BJ (cell line): Measurements from ENCODE around the gene CDKN2AIPNL. TPM values are rescaled to one million over a fixed set of nuclear protein-coding genes. Genes with fewer than 3 reads are reported as not detected.

Experiments used
- CTCF ChIA-PET: fragments of 350-600 bp; formaldehyde crosslinking; extraction: SDS; loops from one replicate; lab custom pipeline; 2021; ENCODE audit warnings: antibody characterized with exemption, inconsistent platforms; lab: Yijun Ruan, JAX
- POLR2A ChIA-PET: fragments of 300-600 bp; sonication (Branson Sonifier 250); formaldehyde crosslinking; extraction: SDS; loops from one replicate; lab custom pipeline; 2021; ENCODE audit warnings: antibody characterized with exemption; lab: Charles Lee
- DNase-seq: peaks from one replicate; pipeline ENCODE4 v3.0.0-alpha.2; 2011; ENCODE audit warnings: low read depth
- H3K27me3 ChIP-seq: 2 replicates; pipeline ENCODE4 v1.6.0; 2011; ENCODE audit warnings: low read length; ENCODE audit not compliant: control insufficient read depth, insufficient read depth
- H3K36me3 ChIP-seq: 2 replicates; pipeline ENCODE4 v1.5.1; 2011; ENCODE audit warnings: low read length; ENCODE audit not compliant: control insufficient read depth, insufficient read depth
- H3K4me3 ChIP-seq: 2 replicates; pipeline ENCODE4 v1.5.1; 2011; ENCODE audit warnings: low read depth, mild to moderate bottlenecking, control low read depth, low read length
- polyA plus RNA-seq: library from polyadenylated mRNA; depleted of rRNA; stranded (reverse); fragments of >200 nt; gene quantifications from 2 replicates; pipeline ENCODE4 v1.2.3, GENCODE V29; 2011
- TF ChIP-seq, protein P1 (sequence below): IDR thresholded peaks from 2 replicates; pipeline ENCODE4 v1.5.1; 2011; ENCODE audit warnings: low read depth, mild to moderate bottlenecking, control low read depth, inconsistent platforms, low read length, moderate library complexity; ENCODE audit not compliant: insufficient read depth

CDKN2AIPNL gene
- polyA plus RNA-seq, 1 experiment, result 10.5 TPM

DNA sequence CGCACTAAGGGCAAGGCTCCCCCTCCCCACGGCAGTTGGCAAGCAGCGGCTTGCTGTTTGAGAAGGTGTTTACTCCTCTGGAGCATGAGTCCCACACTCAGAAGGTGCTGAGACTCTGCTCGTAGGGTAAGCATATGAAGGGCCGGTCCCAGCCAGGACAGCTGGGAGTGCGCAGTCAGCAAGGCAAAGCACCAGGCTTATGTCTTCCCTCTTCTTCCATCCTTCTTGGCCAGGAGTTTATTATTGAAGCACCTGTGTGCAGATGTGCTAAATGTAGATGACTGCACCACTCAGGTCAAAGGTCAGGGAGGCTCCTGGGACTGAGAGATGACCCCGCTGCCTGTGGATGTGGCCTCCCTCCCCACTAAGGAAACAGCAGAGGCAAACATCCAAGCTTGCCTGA lies 27.0 kb upstream of the CDKN2AIPNL start:
- TF ChIP-seq, protein P1, sequence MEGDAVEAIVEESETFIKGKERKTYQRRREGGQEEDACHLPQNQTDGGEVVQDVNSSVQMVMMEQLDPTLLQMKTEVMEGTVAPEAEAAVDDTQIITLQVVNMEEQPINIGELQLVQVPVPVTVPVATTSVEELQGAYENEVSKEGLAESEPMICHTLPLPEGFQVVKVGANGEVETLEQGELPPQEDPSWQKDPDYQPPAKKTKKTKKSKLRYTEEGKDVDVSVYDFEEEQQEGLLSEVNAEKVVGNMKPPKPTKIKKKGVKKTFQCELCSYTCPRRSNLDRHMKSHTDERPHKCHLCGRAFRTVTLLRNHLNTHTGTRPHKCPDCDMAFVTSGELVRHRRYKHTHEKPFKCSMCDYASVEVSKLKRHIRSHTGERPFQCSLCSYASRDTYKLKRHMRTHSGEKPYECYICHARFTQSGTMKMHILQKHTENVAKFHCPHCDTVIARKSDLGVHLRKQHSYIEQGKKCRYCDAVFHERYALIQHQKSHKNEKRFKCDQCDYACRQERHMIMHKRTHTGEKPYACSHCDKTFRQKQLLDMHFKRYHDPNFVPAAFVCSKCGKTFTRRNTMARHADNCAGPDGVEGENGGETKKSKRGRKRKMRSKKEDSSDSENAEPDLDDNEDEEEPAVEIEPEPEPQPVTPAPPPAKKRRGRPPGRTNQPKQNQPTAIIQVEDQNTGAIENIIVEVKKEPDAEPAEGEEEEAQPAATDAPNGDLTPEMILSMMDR, result no peak
- ChIA-PET CTCF (interaction anchor here (0.6 to 1.7 kb wide), 3 partner anchors 20 to 115 kb away, joined by 3 to 4 read pairs (median 3); no protein-coding TSS in a partner anchor), POLR2A (no interaction called here)
- no peak for DNase-seq
- no peak overlapping the region for H3K4me3 ChIP-seq
- no peaks in the 10 kb centered on the region for H3K27me3 ChIP-seq
- H3K36me3 ChIP-seq, result no peaks in the 10 kb centered on the region

DNA sequence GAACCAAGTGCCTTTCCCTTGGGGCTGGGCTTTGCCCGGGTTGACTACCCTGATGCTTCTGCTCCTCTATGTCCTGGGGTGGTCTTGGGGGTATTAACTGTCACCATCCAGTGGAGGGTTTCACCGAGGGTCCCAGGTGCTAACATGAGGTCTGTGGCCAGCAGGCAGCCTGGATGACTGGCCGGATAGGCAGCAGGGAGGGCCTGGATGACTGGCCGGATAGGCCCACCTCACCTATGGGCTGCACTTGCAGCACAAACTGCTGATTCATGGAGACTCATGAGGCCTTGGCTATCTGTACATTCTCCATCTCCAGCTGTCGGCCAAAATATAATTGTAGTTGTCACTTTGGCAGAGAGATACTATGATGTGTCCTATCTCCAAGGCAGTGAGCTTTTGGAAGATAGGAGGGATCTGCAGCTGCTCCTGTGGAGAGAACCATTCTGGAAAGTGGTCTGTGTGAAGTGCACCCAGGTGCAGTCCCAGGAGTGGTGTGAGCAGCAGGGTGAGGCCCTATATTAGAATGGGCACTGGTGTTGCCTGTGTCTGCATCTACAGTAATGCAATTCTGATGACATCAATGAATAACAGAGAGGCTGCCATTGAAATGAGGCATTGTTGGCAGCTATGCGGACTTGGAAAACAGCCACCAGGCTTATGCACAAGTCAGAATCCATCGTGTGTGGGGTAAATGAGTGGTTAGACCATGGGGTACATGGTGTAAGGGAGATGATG lies 26.3 kb upstream of the CDKN2AIPNL start:
- Histone ChIP-seq H3K4me3 (no peak overlapping the region), H3K27me3 (no peaks in the 10 kb centered on the region), H3K36me3 (no peaks in the 10 kb centered on the region)
- CTCF ChIA-PET, result interaction anchor here (0.6 to 1.7 kb wide), 2 partner anchors 40 to 116 kb away, joined by 3 to 4 read pairs; no protein-coding TSS in a partner anchor
- peak; percentile 19 for DNase-seq
- TF ChIP-seq, protein P1, result no peak
- POLR2A ChIA-PET, result no interaction called here

DNA sequence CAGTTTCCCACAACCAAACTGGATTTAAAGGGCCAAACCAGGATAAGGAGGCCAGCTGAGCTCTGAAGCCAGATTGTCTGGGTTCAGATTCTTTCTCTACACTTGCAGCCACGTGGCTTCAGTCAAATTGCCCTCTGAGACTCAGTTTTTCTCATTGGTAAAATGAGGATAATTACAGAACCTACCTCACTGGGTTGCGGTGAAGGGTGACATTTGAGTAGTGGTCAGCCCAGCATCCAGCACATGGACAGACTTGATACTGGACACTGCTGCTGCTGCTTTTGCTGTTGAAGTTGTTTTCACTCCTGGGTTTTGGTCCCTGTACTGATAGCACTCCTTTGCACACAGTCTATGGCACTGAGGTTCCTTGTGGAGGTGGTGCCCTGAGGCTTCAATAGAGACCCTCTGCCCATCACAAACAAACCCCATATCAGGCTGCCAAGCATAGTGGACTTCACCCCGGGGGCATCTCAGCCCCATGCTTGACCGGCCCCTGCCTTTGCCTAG lies 25.7 kb upstream of the CDKN2AIPNL start:
- POLR2A ChIA-PET, result no interaction called here
- Histone ChIP-seq H3K36me3 (no peaks in the 10 kb centered on the region), H3K27me3 (no peaks in the 10 kb centered on the region), H3K4me3 (no peak overlapping the region)
- DNase-seq, result no peak
- TF ChIP-seq, protein P1, result no peak
- CTCF ChIA-PET, result interaction anchor here (1.1 to 2.2 kb wide), 4 partner anchors 13 to 149 kb away, joined by 3 to 10 read pairs (median 4); partner anchors contain the start of gene CDKN2AIPNL

DNA sequence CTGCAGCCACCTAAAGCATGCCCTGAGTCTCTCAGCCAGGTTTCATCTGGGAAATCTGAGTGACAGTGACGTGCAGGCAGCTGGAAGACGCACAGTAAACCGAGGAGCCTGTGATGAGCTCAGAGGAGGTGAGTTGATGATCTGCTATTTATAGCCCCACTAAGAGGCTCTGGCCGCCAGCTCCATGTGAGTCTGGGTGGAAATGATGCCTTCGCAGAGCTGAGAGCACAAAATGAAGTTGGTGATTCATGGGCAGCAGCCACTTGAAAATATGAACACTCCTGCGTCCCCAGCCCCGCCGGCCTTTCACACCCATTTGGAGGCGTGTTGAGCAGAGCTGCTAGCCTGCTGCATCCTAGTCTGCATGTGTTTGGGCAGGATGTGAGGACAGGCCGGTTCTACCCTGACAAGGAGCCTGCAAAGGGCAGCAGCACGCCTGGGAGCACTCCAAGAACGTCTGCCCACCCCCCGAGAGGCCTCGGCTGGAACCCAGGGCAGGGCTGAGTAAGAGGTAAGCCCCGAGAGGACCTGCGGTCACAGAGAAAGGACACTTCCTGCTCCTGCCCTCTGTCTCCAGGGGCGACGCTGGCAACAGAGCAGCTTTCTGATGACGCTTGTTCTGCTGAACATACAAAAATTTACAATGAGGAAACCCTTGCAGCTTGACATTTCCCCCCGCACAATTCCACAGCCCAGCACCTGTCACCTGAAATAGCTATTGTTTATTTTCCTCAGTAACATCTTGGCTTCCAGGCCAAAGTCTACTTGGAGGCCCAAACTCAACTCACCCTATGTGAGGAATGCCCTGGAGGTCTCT lies 25.1 kb upstream of the CDKN2AIPNL start:
- H3K4me3 ChIP-seq, result no peak overlapping the region
- POLR2A ChIA-PET, result no interaction called here
- no peaks in the 10 kb centered on the region for H3K36me3 ChIP-seq
- CTCF ChIA-PET, result interaction anchor here (1.1 to 2.2 kb wide), 4 partner anchors 13 to 150 kb away, joined by 3 to 10 read pairs (median 4); partner anchors contain the start of gene CDKN2AIPNL
- H3K27me3 ChIP-seq, result no peaks in the 10 kb centered on the region
- DNase-seq, result peak; percentile 77
- TF ChIP-seq, protein P1, result no peak

DNA sequence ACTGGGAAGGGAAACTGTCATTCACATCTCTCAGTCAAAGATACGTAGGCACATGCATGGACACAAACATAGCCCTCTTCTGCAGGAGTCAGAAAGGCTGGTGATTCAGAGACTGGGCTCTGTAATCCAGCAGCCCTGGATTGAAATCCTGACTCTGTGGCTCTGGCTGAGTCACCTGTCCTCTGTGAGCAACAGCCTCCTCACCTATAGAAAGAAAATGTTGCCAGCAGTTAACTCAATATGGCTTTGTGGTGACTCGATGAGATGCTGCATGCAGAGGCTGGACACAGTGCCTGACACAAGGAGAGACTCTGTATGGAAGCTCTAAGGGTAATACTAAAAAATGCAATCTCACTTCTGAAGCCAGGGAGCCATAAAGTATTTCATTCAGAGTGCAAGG lies 23.9 kb upstream of the CDKN2AIPNL start:
- TF ChIP-seq, protein P1, result no peak
- Histone ChIP-seq H3K4me3 (no peak overlapping the region), H3K36me3 (no peaks in the 10 kb centered on the region), H3K27me3 (no peaks in the 10 kb centered on the region)
- no peak for DNase-seq
- ChIA-PET POLR2A (no interaction called here), CTCF (interaction anchor here (2.2 kb wide), 1 partner anchor 24 kb away, joined by 10 read pairs; the partner anchor contains the start of gene CDKN2AIPNL)
